DOHH2 (cell line): ENCODE results near the gene CTIF.

Experiments
- CTCF ChIP-seq: fragments of 200-600 bp; sonication (generic); IDR thresholded peaks from one replicate; pipeline ENCODE4 v1.5.1; 2014; ENCODE audit warnings: antibody characterized with exemption, mild to moderate bottlenecking, low read depth, low read length; ENCODE audit not compliant: poor library complexity, severe bottlenecking
- EZH2phosphoT487 ChIP-seq: fragments of 200-600 bp; sonication (generic); IDR thresholded peaks from 2 replicates; pipeline ENCODE4 v1.6.1; 2017; ENCODE audit warnings: borderline replicate concordance, mild to moderate bottlenecking, antibody characterized with exemption, low read length, moderate library complexity, mixed read lengths

GRCh38 chr18:48844271-48844670 is 305.4 kb downstream of the CTIF start:
- TF ChIP-seq CTCF (no peak), EZH2phosphoT487 (no peak)
